Ishikawa (cell line): ENCODE measurements around the gene PSMA8.

Source experiments
- TEAD4 ChIP-seq: IDR thresholded peaks from 2 replicates; pipeline ENCODE4 v1.6.1; 2012
- TF ChIP-seq, protein P1 (sequence below): IDR thresholded peaks from 2 replicates; pipeline ENCODE4 v1.6.1; 2012; ENCODE audit warnings: low read depth, mild to moderate bottlenecking
- TF ChIP-seq, protein P2 (sequence below): IDR thresholded peaks from 2 replicates; pipeline ENCODE4 v1.6.1; 2012

DNA sequence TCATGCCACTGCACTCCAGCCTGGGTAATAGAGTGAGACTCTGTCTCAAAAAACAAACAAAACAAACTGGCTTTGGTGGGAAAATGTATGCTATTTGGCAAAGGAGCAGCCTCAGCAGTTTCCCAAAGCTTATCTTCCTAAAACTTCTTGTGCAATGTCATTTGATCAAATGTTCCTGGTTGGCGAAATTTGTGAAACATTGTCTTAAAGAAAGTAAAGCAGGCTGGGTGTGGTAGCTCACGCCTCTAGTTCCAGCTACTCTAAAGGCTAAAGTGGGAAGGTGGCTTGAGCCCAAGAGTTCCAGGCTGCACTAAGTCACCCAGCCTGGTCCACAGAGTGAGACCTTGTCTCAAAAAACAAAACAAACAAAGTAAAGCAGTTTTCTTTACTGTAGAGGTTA lies 75.3 kb downstream of the PSMA8 start:
- TF ChIP-seq, protein P1, sequence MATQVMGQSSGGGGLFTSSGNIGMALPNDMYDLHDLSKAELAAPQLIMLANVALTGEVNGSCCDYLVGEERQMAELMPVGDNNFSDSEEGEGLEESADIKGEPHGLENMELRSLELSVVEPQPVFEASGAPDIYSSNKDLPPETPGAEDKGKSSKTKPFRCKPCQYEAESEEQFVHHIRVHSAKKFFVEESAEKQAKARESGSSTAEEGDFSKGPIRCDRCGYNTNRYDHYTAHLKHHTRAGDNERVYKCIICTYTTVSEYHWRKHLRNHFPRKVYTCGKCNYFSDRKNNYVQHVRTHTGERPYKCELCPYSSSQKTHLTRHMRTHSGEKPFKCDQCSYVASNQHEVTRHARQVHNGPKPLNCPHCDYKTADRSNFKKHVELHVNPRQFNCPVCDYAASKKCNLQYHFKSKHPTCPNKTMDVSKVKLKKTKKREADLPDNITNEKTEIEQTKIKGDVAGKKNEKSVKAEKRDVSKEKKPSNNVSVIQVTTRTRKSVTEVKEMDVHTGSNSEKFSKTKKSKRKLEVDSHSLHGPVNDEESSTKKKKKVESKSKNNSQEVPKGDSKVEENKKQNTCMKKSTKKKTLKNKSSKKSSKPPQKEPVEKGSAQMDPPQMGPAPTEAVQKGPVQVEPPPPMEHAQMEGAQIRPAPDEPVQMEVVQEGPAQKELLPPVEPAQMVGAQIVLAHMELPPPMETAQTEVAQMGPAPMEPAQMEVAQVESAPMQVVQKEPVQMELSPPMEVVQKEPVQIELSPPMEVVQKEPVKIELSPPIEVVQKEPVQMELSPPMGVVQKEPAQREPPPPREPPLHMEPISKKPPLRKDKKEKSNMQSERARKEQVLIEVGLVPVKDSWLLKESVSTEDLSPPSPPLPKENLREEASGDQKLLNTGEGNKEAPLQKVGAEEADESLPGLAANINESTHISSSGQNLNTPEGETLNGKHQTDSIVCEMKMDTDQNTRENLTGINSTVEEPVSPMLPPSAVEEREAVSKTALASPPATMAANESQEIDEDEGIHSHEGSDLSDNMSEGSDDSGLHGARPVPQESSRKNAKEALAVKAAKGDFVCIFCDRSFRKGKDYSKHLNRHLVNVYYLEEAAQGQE, result no peak
- no peak for TF ChIP-seq TEAD4
- TF ChIP-seq, protein P2, sequence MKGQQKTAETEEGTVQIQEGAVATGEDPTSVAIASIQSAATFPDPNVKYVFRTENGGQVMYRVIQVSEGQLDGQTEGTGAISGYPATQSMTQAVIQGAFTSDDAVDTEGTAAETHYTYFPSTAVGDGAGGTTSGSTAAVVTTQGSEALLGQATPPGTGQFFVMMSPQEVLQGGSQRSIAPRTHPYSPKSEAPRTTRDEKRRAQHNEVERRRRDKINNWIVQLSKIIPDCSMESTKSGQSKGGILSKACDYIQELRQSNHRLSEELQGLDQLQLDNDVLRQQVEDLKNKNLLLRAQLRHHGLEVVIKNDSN, result no peak
